Stimulated activated CD8-positive, alpha-beta memory T cell treated with anti-CD3 and anti-CD28 coated beads, Interleukin-12 subunit alpha, Interleukin-12 subunit beta, amount 100 ng/mL, for 24 hours (primary cell): ENCODE data around the gene SCGB3A1.

ENCODE experiments used
- DNase-seq: peaks from one replicate; pipeline ENCODE4 v3.0.0-alpha.2; 2020; ENCODE audit errors: extremely low read depth

The SCGB3A1 gene

GRCh38 chr5:180591311-180591887, at the start of gene SCGB3A1:
Gene SCGB3A1 (minus strand): TSS chr5:180591499. CDS start chr5:180591462, 37 bp downstream.
- DNase-seq: no peak

DNA sequence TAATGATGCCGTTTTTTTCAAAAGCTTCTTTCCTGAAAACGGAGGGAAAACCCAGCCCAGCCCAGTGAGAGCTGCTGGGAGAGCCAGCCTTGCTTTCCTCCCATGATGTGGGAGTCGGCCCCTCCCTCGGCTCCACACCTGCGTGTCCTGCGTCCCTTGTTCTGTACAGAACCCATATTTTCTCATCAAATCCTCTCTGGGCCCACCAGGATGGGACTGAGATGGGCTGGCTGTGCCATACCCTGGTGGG, 49.2 kb upstream of the SCGB3A1 start:
- no peak for DNase-seq

DNA sequence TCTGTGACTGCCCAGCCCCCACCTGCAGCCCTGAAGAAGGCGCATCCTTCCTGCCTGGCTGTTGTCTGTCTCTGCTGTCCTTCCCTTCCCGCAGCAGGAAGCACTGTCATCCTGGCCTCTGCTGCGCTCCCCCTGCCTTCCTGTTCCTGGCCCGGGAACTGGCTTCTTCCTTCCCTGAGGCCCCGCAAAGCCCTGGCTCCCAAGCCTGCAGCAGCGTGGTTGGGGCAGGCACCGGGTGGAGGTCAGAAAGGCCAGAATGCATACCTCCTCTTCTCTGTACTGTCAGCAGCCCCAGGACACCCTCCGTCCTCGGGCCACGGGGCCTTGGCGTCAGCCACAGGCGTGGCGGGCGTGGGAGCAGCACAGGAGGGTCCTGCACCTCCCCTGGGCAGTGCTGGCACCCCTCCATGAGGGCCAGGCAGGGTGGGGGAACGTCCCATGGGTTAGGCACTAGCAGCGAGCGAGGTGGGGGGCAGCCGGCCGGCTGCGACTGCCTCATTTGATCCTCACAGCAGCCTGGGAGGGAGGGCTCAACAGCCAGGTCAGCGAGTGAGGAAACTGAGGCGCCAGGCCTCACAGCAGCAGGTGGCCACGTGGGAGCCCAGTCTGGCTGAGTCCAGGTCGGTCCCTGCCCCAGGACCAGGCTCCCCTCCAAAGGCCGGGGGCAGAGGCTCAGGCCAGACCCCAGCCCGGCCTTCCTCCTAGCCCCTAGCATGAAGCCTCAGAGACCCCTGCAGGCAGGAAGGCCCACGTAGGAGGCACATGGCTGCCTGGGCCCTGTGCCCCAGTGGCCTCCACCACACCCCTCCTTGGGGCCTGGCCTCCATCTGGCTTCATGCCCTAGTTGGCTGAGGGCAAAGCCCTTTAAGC, 48.7 kb upstream of the SCGB3A1 start:
- DNase-seq: no peak

GRCh38 chr5:180639287-180639686, 48.0 kb upstream of the SCGB3A1 start:
- no peak for DNase-seq

GRCh38 chr5:180637962-180638680, 46.8 kb upstream of the SCGB3A1 start:
- no peak for DNase-seq

GRCh38 chr5:180636403-180637075, 45.2 kb upstream of the SCGB3A1 start:
- DNase-seq: no peak

DNA sequence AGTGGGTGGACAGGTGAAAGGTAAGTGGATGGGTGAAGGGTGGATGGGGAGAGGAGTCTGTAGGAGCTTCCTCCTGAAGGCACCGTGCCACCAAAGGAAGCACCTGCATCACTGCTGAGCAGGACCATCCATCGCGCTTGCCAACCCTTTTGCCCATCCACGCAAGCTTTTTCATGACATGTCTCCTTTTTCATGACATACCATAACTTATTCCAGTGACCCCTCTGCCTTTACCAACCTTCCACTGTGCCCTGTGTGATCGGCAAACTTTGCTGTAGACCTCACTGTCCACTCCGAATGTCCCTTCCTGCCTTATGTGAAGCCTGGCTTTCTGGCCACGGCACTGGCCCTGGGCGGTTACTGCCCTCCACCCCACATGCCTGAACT, 44.7 kb upstream of the SCGB3A1 start:
- no peak for DNase-seq

DNA sequence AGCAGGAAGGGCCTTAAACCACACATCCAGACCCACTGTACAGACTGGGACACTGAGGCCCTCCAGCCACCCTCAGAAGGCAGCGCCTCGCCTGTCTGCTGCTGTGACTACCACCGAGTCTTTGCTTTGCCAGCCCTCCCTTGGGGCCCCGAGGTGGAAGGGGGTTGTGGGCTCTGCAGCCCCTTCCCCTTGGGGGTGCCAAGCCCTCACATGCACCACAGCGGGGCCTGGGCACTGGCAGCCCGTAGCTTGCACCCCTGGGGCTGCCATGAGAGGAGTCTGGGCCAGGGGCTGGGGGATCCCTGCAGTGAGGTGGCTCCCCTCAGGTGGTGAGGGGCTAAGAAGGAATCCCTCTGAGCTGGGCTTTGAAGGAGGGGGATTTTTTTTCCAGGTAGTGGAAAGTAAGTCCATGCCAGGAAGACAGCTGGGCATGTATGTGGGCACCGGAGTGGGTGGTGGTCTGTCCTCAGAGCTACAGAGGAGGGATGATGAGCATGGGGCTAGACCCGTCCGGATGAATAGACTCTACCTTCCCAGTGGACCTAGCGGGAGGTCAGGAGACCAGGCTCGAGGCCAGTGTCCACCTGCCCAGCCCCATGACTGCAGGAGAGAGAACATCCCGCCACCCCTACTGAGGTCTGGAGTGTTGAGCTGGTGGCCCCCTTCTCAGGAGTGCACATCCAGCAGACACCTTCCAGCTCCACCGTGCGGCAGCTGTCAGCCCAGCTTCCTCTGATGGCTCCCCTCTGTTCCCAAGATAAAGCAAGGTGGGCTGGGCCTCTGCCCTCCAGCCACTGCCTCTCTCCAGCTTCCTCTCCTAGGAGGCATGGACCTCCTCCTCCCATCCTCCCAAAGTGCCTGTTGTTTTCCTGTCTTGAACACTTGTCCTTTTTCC, 42.2 kb upstream of the SCGB3A1 start:
- no peak for DNase-seq

DNA sequence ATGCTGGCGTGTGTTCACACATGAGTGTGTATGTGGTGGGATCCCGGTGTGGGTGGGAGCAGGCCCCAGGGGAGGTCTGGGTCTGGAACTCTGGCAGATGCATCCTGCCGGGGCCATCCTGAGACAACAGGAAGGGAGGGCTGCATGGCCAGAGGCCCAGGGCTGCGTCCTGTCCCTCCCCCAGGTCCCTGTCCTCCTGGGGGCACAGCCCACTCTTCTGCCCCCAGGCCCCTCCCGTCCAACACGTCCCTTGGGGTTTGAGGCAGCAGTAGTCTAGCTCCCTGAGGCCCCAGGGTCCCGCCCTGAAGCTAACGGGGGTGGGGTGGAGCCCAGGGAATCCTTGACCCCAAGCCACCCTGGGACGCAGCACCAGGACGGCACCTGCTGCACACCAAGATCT, 41.5 kb upstream of the SCGB3A1 start:
- no peak for DNase-seq

- no peak for DNase-seq
Measured at GRCh38 chr5:180631549-180632383, 40.5 kb upstream of the SCGB3A1 start.

- no peak for DNase-seq
Measured at GRCh38 chr5:180630426-180630825, 39.1 kb upstream of the SCGB3A1 start.

GRCh38 chr5:180629831-180630382, 38.6 kb upstream of the SCGB3A1 start:
- no peak for DNase-seq

DNA sequence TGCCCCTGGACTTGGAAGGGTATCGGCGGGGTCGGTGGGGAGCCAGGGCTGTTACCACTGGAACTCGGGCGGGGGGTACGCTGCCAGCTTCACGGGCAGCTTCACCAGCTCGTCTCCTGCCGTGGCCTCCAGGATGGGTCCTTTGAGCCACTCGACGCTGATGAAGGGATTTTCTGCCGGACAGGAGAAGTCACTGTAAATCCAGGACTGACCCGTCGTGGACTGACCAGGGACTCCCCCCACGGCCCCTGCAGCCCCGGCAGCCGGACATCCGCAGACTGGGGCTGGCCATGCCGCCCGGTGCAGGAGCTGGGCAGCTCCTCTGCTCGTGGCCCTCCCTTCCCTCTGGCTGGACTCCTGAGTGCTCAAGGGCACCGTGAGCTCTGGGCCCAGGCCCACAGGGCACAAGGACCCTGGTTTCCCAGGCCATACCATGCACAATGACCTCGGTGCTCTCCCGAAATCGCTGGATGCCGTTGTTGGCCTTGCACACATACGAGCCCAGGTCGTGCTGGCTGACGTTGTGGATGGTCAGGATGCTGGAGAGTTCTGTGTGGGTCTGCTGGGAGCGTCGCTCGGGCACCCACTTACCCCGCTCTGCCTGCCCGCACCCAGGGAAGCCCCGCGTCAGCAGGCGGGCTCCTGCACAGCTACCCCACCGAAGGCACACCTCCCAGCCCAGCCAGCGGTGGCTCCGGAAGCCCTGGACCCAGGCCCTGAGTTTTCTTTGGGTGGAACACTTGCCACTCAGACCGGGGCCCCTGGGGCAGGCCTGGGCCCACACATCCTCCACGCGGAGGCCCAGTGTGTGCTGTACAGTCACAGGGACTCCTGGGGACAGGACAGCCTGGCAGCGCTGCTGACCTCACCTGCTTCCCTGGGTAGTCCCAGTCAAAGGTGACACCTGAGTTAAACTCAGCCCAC, 37.8 kb upstream of the SCGB3A1 start:
- no peak for DNase-seq

DNA sequence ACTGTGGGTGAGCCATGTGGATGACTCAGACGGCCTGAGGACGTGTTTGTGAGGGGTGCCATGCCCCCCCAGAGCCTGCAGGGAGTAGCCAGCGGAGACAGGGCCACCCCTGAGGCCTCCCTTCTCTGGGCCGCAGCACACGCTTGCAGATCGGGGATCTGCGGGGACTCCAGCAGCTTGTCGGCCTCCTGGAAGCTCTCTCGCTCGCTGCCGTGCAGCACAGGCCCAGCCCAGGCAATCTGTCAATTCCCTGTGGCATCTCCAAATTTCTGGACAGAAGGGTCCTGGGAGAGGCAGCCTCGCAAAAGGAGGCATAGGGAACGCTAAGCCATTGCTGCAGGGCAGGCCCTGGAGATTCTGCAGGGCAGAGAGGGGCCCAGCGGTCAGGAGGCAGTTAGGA, 36.9 kb upstream of the SCGB3A1 start:
- DNase-seq: no peak

GRCh38 chr5:180627386-180628120, 36.3 kb upstream of the SCGB3A1 start:
- no peak for DNase-seq

DNA sequence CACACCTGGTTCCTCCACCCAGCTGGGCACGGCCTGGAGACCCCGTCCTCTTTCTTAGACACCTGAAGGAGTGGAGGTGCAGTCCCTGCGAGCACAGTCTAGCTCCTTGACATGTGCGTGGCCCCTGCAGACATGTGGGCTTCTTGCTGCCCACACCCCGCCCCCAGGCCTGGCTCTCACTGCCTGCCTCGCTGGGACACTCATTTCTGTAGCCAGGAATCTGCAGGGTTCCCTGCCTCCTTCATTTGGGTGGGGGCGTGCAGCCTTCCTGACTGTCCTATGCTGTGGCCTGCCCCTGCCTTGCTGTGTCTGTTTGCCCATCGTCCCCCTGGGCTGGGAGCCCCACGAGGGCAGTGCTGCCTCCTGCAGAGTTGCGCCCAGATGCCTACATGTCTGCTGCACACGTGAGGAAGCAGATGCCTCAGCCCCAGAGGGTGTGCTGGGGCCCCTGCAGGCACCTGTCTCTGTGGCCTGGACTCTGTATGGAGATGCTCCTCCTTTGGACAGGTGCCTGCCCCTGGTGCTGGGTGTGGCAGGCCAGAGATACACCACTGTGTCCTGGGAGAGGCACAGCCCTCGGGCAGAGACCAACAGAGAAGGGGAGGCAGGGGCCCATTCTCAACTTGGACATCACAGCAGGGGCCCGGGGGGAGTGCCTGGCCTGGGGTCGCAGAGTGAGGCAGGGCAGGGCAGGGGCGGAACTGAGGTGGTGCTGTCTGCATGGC, 35.5 kb upstream of the SCGB3A1 start:
- no peak for DNase-seq

- no peak for DNase-seq
Measured at GRCh38 chr5:180625791-180626660, 34.7 kb upstream of the SCGB3A1 start.
